HUES6 (cell line): ENCODE results near the gene TRAF6.

ENCODE experiments used
- H3K27ac ChIP-seq: 2 replicates; pipeline ENCODE4 v1.7.0; 2013; ENCODE audit warnings: low read depth, mild to moderate bottlenecking, low read length, inconsistent platforms
- H3K27me3 ChIP-seq: 2 replicates; pipeline ENCODE4 v1.6.1; 2013; ENCODE audit warnings: low read length; ENCODE audit not compliant: control insufficient read depth, insufficient read depth
- H3K36me3 ChIP-seq: 2 replicates; pipeline ENCODE4 v1.6.1; 2013; ENCODE audit warnings: low read length; ENCODE audit not compliant: control insufficient read depth, insufficient read depth
- H3K4me1 ChIP-seq: 2 replicates; pipeline ENCODE4 v1.6.1; 2013; ENCODE audit warnings: low read length; ENCODE audit not compliant: control insufficient read depth, insufficient read depth
- H3K4me3 ChIP-seq: 2 replicates; pipeline ENCODE4 v1.5.1; 2013; ENCODE audit warnings: low read depth, low read length
- H3K9ac ChIP-seq: one replicate; pipeline ENCODE4 v1.6.1; 2013; ENCODE audit warnings: mild to moderate bottlenecking, low read length
- H3K9me3 ChIP-seq: 2 replicates; pipeline ENCODE4 v1.6.1; 2013; ENCODE audit warnings: low read depth, low read length; ENCODE audit not compliant: control insufficient read depth, insufficient read depth

TRAF6 gene

DNA sequence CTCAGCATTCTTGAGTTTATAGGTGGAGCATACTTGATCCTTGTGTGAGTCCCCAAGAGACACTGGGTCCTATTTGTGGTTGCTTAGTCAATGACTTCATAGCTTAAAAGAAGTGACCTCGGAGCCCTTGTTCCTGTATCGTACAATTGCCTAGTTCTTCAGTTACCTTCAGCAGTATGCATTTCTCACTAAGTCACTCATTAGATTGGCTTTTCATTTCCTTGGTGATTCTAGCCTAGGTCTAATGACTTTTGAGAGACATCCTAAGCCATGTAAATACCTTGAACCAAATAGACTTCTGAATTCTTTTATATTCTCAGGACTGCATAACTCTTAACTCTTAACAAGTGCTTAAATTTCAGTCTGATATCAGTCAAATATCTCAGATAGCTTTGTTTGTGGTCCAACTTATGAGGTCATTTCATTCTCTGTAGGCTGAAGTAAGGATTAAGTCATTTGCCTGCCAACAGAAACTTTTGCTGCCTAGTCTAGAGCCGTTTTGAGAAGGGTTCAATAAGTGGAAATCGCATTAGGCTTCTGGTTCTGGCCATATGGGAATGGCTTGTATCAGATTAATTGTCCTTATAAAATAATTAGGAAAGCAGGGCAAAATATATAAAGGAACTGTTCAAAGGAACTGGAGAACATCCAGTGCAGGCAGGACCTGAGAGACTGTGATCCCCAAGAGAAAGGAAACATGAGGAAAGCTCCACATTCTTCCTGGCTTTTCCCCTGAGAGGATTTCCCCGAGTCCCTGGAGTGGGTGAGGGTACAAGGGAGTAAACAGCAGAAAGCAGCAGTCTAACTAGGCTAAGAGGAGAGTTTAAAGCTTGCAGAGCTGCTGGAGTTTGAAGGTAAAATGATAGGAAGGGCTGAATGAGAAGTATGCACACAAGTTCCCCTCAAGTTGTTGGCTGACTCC is 39.9 kb downstream of the TRAF6 start:
- Histone ChIP-seq H3K27me3 (no peaks in the 10 kb centered on the region), H3K4me1 (peaks cover 3% of the 10 kb centered on the region; the same call in 1 of the 2 replicates), H3K4me3 (no peak overlapping the region), H3K27ac (no peak overlapping the region), H3K36me3 (no peaks in the 10 kb centered on the region), H3K9me3 (no peaks in the 10 kb centered on the region), H3K9ac (no peak overlapping the region)

DNA sequence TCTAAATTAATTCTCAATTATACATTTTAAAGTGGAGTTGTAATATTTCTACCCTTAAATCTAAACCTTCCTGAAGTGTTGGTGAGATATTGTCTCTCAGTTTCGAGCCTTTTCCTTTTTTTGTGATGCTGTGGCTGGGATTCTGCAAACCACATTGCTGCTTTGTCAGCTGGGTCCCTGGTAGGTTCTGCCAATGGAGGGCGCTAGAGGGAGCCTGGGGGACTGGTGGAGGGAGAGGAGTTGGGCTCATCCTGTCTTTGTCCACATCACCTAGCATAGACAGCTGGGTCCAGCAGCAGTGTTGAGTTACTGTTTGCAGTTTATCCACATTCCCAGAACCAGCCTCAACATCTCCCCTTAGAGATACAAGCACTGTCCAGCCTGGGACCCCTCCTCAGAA is 41.0 kb downstream of the TRAF6 start:
- Histone ChIP-seq H3K9ac (no peak overlapping the region), H3K27ac (no peak overlapping the region), H3K27me3 (no peaks in the 10 kb centered on the region), H3K36me3 (no peaks in the 10 kb centered on the region), H3K9me3 (no peaks in the 10 kb centered on the region), H3K4me3 (no peak overlapping the region), H3K4me1 (peaks cover 3% of the 10 kb centered on the region; the same call in 1 of the 2 replicates)

DNA sequence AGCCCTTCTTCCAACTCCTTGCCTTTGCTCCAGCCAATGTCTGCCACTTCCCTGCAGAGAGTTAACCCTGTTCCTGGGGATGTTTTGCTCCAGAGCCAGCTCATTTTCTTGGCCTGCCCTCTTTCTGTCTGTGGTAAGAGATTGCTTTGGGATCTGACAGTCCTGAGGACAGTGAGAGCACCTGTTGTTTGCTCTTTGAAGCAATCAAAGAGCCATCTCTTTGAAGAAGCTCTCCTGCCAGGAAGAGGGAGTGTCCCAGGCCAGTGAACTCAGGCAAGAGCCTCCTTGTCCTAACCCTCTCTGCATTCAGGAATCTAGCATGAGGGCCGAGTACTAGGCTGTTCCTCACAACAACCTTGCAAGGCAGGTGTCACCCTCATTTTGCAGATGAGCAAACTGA is 42.2 kb downstream of the TRAF6 start:
- H3K9ac ChIP-seq, result no peak overlapping the region
- no peaks in the 10 kb centered on the region for H3K27me3 ChIP-seq
- peaks cover 3% of the 10 kb centered on the region; the same call in 1 of the 2 replicates for H3K4me1 ChIP-seq
- no peak overlapping the region for H3K27ac ChIP-seq
- no peaks in the 10 kb centered on the region for H3K9me3 ChIP-seq
- no peak overlapping the region for H3K4me3 ChIP-seq
- no peaks in the 10 kb centered on the region for H3K36me3 ChIP-seq

DNA sequence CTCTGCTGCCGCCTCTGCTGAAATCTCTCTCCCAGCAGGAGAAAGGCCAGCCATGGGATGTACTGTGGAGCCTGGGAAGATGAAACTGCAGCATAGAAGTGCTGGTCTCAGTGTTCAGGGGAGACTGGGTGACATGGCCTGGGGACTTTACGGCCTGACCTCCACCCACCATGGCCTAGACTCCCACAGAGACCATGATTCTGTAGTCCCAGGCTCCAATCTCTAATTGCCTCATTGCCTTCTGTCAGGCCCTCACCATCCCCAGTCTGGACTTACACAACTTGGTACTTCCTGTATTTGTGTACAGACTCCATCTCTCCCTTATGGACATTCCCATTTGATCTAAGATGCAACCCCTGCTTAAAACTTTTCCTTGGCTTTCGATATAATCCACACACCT is 43.1 kb downstream of the TRAF6 start:
- Histone ChIP-seq H3K27ac (no peak overlapping the region), H3K36me3 (no peaks in the 10 kb centered on the region), H3K9me3 (no peaks in the 10 kb centered on the region), H3K4me1 (peaks cover 3% of the 10 kb centered on the region; the same call in 1 of the 2 replicates), H3K4me3 (no peak overlapping the region), H3K27me3 (no peaks in the 10 kb centered on the region), H3K9ac (no peak overlapping the region)

DNA sequence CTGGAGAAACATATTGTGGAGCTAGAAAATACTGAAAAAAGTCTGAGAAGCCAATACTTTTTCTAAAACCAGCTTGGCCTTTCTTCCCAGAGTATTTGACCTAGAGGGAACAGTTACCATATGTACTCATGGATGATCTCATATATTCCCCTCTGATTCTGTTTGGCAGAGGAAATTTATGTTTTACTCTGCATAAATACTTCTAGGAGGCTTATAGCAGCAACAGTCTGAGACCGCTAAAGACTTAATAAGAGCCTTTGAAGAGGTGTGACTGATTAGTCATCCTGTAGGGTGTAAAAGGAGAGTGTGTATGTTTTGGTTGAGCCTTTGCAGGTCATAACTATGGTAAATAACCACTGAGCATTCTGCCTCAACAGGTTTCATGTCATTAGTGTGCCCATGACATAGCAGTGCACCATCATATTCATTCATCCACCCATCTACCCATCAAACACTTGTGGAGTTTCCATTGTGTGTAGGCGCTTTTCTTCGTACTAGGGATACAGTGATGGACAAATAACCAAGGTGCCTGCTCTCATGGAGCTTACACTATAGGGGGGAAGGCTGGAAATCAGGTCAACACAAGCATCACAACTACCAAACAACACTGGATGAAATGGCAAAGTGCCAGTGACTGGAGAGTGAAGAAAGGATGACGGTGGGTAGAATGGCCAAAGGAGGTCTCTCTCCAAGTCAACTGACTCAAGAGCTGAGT is 44.5 kb downstream of the TRAF6 start:
- no peaks in the 10 kb centered on the region for H3K36me3 ChIP-seq
- H3K4me3 ChIP-seq, result no peak overlapping the region
- H3K27ac ChIP-seq, result no peak overlapping the region
- no peak overlapping the region for H3K9ac ChIP-seq
- peaks cover 3% of the 10 kb centered on the region; the same call in 1 of the 2 replicates for H3K4me1 ChIP-seq
- H3K27me3 ChIP-seq, result no peaks in the 10 kb centered on the region
- no peaks in the 10 kb centered on the region for H3K9me3 ChIP-seq

DNA sequence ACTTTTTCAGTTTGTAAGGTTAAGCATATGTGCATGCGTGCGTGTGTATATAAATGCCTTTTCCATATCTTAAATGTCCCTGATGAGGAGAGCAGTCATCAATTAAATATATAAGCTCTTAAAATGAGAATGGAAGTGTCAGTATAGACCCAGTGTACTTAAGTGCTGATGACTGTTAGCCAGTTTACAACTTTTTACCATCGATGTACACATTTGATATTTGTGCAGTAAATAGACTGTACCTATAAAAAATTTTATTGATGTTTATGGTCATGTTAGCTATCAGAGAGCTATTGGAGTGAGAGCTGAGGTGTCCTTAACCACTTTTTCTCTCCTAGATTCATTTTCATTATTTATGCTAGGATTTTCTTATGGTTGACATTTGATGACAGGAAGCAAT is 45.4 kb downstream of the TRAF6 start:
- Histone ChIP-seq H3K9ac (no peak overlapping the region), H3K4me3 (no peak overlapping the region), H3K27me3 (no peaks in the 10 kb centered on the region), H3K36me3 (no peaks in the 10 kb centered on the region), H3K9me3 (no peaks in the 10 kb centered on the region), H3K4me1 (peaks cover 7% of the 10 kb centered on the region; the same call in 1 of the 2 replicates), H3K27ac (no peak overlapping the region)

DNA sequence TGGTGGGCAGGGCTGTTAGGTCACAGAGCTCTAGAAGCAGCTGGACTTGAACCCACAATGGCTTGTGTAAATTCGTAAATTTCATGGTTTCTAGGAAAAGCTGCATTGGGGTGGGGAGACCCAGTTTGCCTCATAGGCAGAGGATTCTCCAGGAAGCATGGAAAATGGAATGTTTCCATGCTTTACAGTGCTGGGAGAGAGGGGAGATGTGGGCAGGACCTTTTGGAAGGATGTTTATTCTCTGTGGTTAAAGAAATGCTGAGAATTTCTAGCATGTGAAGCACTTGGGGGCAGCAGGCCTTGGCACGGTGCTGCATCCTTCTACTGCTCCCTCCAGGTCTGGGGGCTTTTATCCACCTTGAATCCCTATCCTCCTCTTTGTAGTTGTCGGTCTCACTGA is 46.3 kb downstream of the TRAF6 start:
- peaks cover 7% of the 10 kb centered on the region; the same call in 1 of the 2 replicates for H3K4me1 ChIP-seq
- H3K27ac ChIP-seq, result no peak overlapping the region
- no peak overlapping the region for H3K9ac ChIP-seq

DNA sequence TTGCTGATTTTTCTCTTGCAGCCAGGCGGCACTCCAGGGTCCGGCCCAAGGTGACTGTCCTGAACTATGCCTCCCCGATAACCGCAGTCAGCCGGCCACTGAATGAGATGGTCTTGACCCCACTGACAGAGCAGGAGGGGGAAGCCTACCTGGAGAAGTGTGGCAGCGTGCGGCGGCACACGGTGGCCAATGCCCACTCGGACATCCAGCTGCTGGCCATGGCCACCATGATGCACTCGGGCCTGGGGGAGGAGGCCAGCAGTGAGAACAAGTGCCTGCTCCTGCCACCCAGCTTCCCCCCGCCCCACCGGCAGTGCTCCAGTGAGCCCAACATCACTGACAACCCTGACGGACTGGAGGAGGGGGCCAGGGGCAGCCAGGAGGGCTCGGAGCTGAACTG is 47.8 kb downstream of the TRAF6 start:
- Histone ChIP-seq H3K4me1 (peaks cover 4% of the 10 kb centered on the region; the same call in 1 of the 2 replicates), H3K27ac (no peak overlapping the region), H3K9me3 (no peaks in the 10 kb centered on the region), H3K27me3 (no peaks in the 10 kb centered on the region), H3K9ac (no peak overlapping the region), H3K36me3 (no peaks in the 10 kb centered on the region), H3K4me3 (no peak overlapping the region)

More for the DNA sequence above, 46.3 kb downstream of the TRAF6 start:
- Histone ChIP-seq H3K9me3 (no peaks in the 10 kb centered on the region), H3K27me3 (no peaks in the 10 kb centered on the region), H3K4me3 (no peak overlapping the region), H3K36me3 (no peaks in the 10 kb centered on the region)

DNA sequence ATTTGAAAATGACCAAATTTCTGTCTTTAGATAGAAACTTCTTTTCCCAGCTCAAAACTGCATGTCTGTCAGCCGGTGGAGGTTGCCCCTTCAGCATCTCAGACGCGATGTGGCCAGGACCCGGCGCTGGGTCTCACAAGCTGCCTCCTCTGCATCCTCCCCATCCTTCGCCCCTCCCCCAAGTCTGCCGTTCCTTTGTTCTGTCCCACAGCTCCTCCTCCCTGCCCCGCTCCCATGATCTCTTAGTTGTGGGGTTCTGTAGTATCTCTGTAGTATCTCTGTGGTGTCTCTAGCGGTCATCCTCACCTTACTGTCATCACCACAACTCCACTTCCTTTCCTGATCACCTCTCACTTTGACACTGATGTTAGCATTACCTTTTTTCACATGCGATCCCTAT is 49.9 kb downstream of the TRAF6 start:
- no peaks in the 10 kb centered on the region for H3K9me3 ChIP-seq
- no peak overlapping the region for H3K9ac ChIP-seq
- H3K36me3 ChIP-seq, result no peaks in the 10 kb centered on the region; the same call in 1 of the 2 replicates
- H3K27me3 ChIP-seq, result no peaks in the 10 kb centered on the region
- no peak overlapping the region for H3K4me3 ChIP-seq
- peaks cover 17% of the 10 kb centered on the region for H3K4me1 ChIP-seq
- no peak overlapping the region for H3K27ac ChIP-seq

DNA sequence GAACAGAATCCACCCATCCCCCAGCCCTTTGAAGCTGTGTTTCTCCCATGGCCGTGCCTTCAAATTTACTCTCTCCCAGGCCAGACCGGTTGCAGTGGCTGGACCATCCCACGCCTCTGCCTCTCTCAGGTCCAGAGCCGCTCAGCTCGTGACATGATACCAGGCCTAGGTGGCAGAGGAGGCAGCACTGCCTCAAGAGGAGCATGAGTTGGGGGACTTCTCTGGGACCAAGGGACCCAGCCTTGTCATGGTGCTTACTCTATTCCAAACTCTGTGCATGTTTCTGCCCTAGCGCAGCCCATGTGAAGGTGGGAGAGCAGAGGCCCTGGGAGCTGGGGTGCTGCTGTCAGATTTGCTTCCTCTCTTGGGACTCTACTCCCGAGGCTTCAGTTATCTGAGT is 51.0 kb downstream of the TRAF6 start:
- Histone ChIP-seq H3K27me3 (no peaks in the 10 kb centered on the region), H3K4me1 (peaks cover 28% of the 10 kb centered on the region), H3K4me3 (no peak overlapping the region), H3K36me3 (no peaks in the 10 kb centered on the region; the same call in 1 of the 2 replicates), H3K27ac (no peak overlapping the region), H3K9me3 (no peaks in the 10 kb centered on the region), H3K9ac (no peak overlapping the region)
